ENCODE measurements around the gene IQUB. TPM values are rescaled to one million over a fixed set of nuclear protein-coding genes. Genes with fewer than 3 reads are reported as not detected.

The IQUB gene
- total RNA-seq, 1 experiment from 2014 or later, result 0.77 TPM

- H3K27me3 Mint-ChIP-seq (ENCODE audit: low read depth), result no peaks in the 10 kb centered on the region
- H3K4me3 Mint-ChIP-seq, result no peak overlapping the region
- no peak for DNase-seq (ENCODE audit: low spot score)
- ChIA-PET CTCF (no interaction called here), POLR2A (no interaction called here)
- peaks cover 22% of the 10 kb centered on the region for H3K36me3 Mint-ChIP-seq
- TF ChIP-seq ZNF416 (CRISPR knock-in tag; IDR thresholded peaks at IDR 0.05), result no peak
- TF ChIP-seq, protein P1, sequence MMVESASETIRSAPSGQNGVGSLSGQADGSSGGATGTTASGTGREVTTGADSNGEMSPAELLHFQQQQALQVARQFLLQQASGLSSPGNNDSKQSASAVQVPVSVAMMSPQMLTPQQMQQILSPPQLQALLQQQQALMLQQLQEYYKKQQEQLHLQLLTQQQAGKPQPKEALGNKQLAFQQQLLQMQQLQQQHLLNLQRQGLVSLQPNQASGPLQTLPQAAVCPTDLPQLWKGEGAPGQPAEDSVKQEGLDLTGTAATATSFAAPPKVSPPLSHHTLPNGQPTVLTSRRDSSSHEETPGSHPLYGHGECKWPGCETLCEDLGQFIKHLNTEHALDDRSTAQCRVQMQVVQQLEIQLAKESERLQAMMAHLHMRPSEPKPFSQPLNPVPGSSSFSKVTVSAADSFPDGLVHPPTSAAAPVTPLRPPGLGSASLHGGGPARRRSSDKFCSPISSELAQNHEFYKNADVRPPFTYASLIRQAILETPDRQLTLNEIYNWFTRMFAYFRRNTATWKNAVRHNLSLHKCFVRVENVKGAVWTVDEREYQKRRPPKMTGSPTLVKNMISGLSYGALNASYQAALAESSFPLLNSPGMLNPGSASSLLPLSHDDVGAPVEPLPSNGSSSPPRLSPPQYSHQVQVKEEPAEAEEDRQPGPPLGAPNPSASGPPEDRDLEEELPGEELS (CRISPR knock-in tag; IDR thresholded peaks at IDR 0.05), result no peak
- no peak for TF ChIP-seq MLX (CRISPR knock-in tag; IDR thresholded peaks at IDR 0.05)
- TF ChIP-seq NFYB (CRISPR knock-in tag; conservative IDR thresholded peaks at IDR 0.05; ENCODE audit: low read depth), result no peak
- TF ChIP-seq, protein P2, sequence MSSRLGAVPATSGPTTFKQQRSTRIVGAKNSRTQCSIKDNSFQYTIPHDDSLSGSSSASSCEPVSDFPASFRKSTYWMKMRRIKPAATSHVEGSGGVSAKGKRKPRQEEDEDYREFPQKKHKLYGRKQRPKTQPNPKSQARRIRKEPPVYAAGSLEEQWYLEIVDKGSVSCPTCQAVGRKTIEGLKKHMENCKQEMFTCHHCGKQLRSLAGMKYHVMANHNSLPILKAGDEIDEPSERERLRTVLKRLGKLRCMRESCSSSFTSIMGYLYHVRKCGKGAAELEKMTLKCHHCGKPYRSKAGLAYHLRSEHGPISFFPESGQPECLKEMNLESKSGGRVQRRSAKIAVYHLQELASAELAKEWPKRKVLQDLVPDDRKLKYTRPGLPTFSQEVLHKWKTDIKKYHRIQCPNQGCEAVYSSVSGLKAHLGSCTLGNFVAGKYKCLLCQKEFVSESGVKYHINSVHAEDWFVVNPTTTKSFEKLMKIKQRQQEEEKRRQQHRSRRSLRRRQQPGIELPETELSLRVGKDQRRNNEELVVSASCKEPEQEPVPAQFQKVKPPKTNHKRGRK (CRISPR knock-in tag; IDR thresholded peaks at IDR 0.05; ENCODE audit: borderline replicate concordance), result no peak
- TF ChIP-seq, protein P3, sequence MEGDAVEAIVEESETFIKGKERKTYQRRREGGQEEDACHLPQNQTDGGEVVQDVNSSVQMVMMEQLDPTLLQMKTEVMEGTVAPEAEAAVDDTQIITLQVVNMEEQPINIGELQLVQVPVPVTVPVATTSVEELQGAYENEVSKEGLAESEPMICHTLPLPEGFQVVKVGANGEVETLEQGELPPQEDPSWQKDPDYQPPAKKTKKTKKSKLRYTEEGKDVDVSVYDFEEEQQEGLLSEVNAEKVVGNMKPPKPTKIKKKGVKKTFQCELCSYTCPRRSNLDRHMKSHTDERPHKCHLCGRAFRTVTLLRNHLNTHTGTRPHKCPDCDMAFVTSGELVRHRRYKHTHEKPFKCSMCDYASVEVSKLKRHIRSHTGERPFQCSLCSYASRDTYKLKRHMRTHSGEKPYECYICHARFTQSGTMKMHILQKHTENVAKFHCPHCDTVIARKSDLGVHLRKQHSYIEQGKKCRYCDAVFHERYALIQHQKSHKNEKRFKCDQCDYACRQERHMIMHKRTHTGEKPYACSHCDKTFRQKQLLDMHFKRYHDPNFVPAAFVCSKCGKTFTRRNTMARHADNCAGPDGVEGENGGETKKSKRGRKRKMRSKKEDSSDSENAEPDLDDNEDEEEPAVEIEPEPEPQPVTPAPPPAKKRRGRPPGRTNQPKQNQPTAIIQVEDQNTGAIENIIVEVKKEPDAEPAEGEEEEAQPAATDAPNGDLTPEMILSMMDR (IDR thresholded peaks at IDR 0.05), result no peak
- TF ChIP-seq, protein P4, sequence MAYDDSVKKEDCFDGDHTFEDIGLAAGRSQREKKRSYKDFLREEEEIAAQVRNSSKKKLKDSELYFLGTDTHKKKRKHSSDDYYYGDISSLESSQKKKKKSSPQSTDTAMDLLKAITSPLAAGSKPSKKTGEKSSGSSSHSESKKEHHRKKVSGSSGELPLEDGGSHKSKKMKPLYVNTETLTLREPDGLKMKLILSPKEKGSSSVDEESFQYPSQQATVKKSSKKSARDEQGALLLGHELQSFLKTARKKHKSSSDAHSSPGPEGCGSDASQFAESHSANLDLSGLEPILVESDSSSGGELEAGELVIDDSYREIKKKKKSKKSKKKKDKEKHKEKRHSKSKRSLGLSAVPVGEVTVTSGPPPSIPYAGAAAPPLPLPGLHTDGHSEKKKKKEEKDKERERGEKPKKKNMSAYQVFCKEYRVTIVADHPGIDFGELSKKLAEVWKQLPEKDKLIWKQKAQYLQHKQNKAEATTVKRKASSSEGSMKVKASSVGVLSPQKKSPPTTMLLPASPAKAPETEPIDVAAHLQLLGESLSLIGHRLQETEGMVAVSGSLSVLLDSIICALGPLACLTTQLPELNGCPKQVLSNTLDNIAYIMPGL (CRISPR knock-in tag; IDR thresholded peaks at IDR 0.05), result no peak
- no peak for TF ChIP-seq KAT7 (CRISPR knock-in tag; IDR thresholded peaks at IDR 0.05; ENCODE audit: borderline replicate concordance)
- no peak for TF ChIP-seq USF2 (CRISPR knock-in tag; IDR thresholded peaks at IDR 0.05)
- no peak for TF ChIP-seq TP53 (CRISPR knock-in tag; IDR thresholded peaks at IDR 0.05)
- no peak for ATAC-seq
- H3K4me1 Mint-ChIP-seq, result peaks cover 21% of the 10 kb centered on the region
- no peak overlapping the region for H3K27ac Mint-ChIP-seq
- H3K9me3 Mint-ChIP-seq, result peaks cover 37% of the 10 kb centered on the region
These were observed 33.4 kb downstream of the IQUB start for GRCh38 chr7:123500878-123501489.

DNA sequence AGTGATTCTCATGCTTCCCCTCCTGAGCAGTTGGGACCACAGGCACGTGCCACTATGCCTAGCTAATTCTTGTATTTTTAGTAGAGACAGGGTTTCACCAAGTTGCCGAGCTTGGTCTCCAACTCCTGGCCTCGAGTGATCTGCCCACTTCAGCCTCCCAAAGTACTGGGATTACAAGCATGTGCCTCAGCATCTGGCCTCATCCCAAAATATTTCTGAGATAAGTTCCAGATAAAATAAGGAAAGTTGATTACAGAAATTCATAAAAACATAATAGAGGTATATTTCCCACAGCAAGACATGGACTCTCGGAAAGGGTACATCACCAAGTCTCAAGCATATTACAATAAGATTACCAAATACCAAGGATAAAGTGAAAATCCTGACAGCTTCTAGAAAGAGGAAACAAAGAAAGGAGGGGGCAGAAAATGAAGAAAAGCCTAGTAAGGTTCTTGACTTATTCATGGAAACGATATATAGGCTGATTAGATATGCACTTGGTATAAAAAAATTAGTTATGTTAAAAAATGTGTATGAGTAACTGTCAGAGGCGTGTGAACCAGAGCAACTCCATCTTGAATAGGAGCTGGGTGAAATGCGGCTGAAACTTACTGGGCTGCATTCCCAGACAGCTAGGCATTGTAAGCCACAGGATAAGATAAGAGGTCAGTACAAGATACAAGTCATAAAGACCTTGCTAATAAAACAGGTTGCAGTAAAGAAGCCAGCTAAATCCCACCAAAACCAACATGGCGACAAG lies 35.0 kb downstream of the IQUB start:
- peaks cover 21% of the 10 kb centered on the region for H3K9me3 Mint-ChIP-seq
- TF ChIP-seq ZNF263 (CRISPR knock-in tag; IDR thresholded peaks at IDR 0.05; ENCODE audit: low read depth) (no peak), SP1 (CRISPR knock-in tag; conservative IDR thresholded peaks at IDR 0.05) (no peak), OVOL2 (CRISPR knock-in tag; IDR thresholded peaks at IDR 0.05; ENCODE audit: borderline replicate concordance) (no peak), RELA (CRISPR knock-in tag; IDR thresholded peaks at IDR 0.05; ENCODE audit: borderline replicate concordance) (no peak), GRHL2 (CRISPR knock-in tag; IDR thresholded peaks at IDR 0.05; ENCODE audit: insufficient replicate concordance, severe bottlenecking) (no peak), TP53 (CRISPR knock-in tag; IDR thresholded peaks at IDR 0.05) (no peak), TEAD1 (CRISPR knock-in tag; IDR thresholded peaks at IDR 0.05) (no peak)
- no peak for ATAC-seq
- H3K27ac Mint-ChIP-seq, result no peak overlapping the region
- no peak for DNase-seq (ENCODE audit: low spot score)
- ChIA-PET CTCF (interaction anchor here (0.9 kb wide), 1 partner anchor 125 kb away, joined by 3 read pairs; no protein-coding TSS in a partner anchor), POLR2A (no interaction called here)
- H3K36me3 Mint-ChIP-seq, result peaks cover 7% of the 10 kb centered on the region
- no peak overlapping the region for H3K4me3 Mint-ChIP-seq
- H3K4me1 Mint-ChIP-seq, result peaks cover 21% of the 10 kb centered on the region
- H3K27me3 Mint-ChIP-seq (ENCODE audit: low read depth), result no peaks in the 10 kb centered on the region
